H1 (cell line): ENCODE data around the gene CDH1. TPM values are rescaled to one million over a fixed set of nuclear protein-coding genes. Genes with fewer than 3 reads are reported as not detected.

Source experiments
- CTCF ChIA-PET: fragments of 300-600 bp; sonication (Branson Sonifier 250); formaldehyde crosslinking; loops from one replicate; lab custom pipeline; 2021; ENCODE audit not compliant: partially characterized antibody; lab: Charles Lee
- POLR2A ChIA-PET: fragments of 300-600 bp; sonication (Branson Sonifier 250); formaldehyde crosslinking; loops from one replicate; lab custom pipeline; 2021; ENCODE audit warnings: inconsistent platforms; ENCODE audit not compliant: partially characterized antibody; lab: Charles Lee
- DNase-seq, 2 experiments: peaks; one replicate each; pipeline versions ENCODE4 v3.0.0 to v3.0.0-alpha.2; 2010 to 2022; ENCODE audit warnings: low spot score in 2 of 2, low read depth in 1 of 2, mixed read lengths in 1 of 2
- FAIRE-seq: peaks from 2 replicates; lab custom pipeline; 2011; peaks lifted over from hg19 to GRCh38; lab: Jason Lieb, UNC
- H2AFZ ChIP-seq: 2 replicates; pipeline ENCODE4 v1.8.1; 2012; ENCODE audit warnings: low read length, inconsistent platforms
- H2AK5ac ChIP-seq: 2 replicates; pipeline ENCODE4 v1.6.1; 2013; ENCODE audit warnings: low read depth, low read length
- H2BK120ac ChIP-seq: replicated peaks from 2 replicates; pipeline ENCODE3; 2013; ENCODE audit warnings: low read depth, low read length, inconsistent platforms
- H2BK12ac ChIP-seq: 2 replicates; pipeline ENCODE4 v1.6.1; 2013; ENCODE audit warnings: low read depth, low read length
- H2BK15ac ChIP-seq: 2 replicates; pipeline ENCODE4 v1.6.1; 2013; ENCODE audit warnings: low read length
- H2BK20ac ChIP-seq: 2 replicates; pipeline ENCODE4 v1.6.1; 2013; ENCODE audit warnings: low read length
- H2BK5ac ChIP-seq: 2 replicates; pipeline ENCODE4 v1.6.1; 2013; ENCODE audit warnings: low read depth, low read length
- H3K14ac ChIP-seq: 2 replicates; pipeline ENCODE4 v1.6.1; 2013; ENCODE audit warnings: inconsistent platforms; ENCODE audit not compliant: insufficient read length
- H3K18ac ChIP-seq: 2 replicates; pipeline ENCODE4 v1.6.1; 2013; ENCODE audit warnings: low read length; ENCODE audit errors: extremely low read depth
- H3K23ac ChIP-seq: 2 replicates; pipeline ENCODE4 v1.6.1; 2013; ENCODE audit warnings: inconsistent platforms; ENCODE audit not compliant: insufficient read length
- H3K23me2 ChIP-seq: 2 replicates; pipeline ENCODE4 v1.6.1; 2013; ENCODE audit warnings: low read depth, low read length
- H3K27ac ChIP-seq: 2 replicates; pipeline ENCODE4 v1.6.1; 2011; ENCODE audit warnings: low read depth, low read length, inconsistent platforms
- H3K27me3 ChIP-seq, 4 experiments: replicated peaks in 1 of 4; 1 replicate in 1 of 4; 2 replicates in 3 of 4; pipeline versions ENCODE4 v1.6.1 to v1.8.1; 2011 to 2013; ENCODE audit warnings: low read length in 3 of 4, mild to moderate bottlenecking in 3 of 4, inconsistent platforms in 2 of 4, mixed read lengths in 2 of 4, moderate library complexity in 1 of 4; ENCODE audit not compliant: control insufficient read depth in 3 of 4, insufficient read depth in 3 of 4; ENCODE audit errors: extremely low read depth in 1 of 4
- H3K36me3 ChIP-seq, 4 experiments: 2 replicates each; pipeline versions ENCODE4 v1.6.1 to v1.8.1; 2011 to 2013; ENCODE audit warnings: mild to moderate bottlenecking in 4 of 4, low read length in 3 of 4, moderate library complexity in 2 of 4, control low read depth in 1 of 4, inconsistent platforms in 1 of 4; ENCODE audit not compliant: insufficient read depth in 4 of 4, control insufficient read depth in 2 of 4
- H3K4ac ChIP-seq: replicated peaks from 2 replicates; pipeline ENCODE3; 2013; ENCODE audit warnings: low read length, low read depth, mixed read lengths, inconsistent platforms; ENCODE audit not compliant: insufficient read length
- H3K4me1 ChIP-seq, 4 experiments: replicated peaks in 1 of 4; 1 replicate in 1 of 4; 2 replicates in 3 of 4; pipeline versions ENCODE4 v1.6.1 to v1.8.1; 2011 to 2013; ENCODE audit warnings: low read length in 3 of 4, inconsistent platforms in 2 of 4, mixed read lengths in 1 of 4; ENCODE audit not compliant: insufficient read depth in 4 of 4, control insufficient read depth in 3 of 4
- H3K4me2 ChIP-seq, 2 experiments: 2 replicates each; pipeline versions ENCODE4 v1.6.1 to v1.8.1; 2011 to 2013; ENCODE audit warnings: low read depth in 2 of 2, low read length in 2 of 2, control low read depth in 1 of 2, inconsistent platforms in 1 of 2, mild to moderate bottlenecking in 1 of 2; ENCODE audit not compliant: insufficient read depth in 1 of 2
- H3K4me3 ChIP-seq, 4 experiments: fragments of 200-600, 300-600 bp in 1 of 4; sonication (generic), shearing (Covaris generic), sonication (Bioruptor Twin) in 1 of 4; 2 replicates each; pipeline versions ENCODE4 v1.5.1 to v1.8.1; 2011 to 2016; ENCODE audit warnings: low read length in 4 of 4, low read depth in 3 of 4, control low read depth in 2 of 4, inconsistent platforms in 2 of 4, mild to moderate bottlenecking in 2 of 4, mixed read lengths in 1 of 4, moderate library complexity in 1 of 4; ENCODE audit not compliant: insufficient read depth in 2 of 4; ENCODE audit errors: extremely low read depth in 1 of 4
- H3K56ac ChIP-seq: replicated peaks from 2 replicates; pipeline ENCODE3; 2013; ENCODE audit warnings: low read depth, mild to moderate bottlenecking, mixed read lengths, low read length, inconsistent platforms; ENCODE audit not compliant: insufficient read length
- H3K79me1 ChIP-seq: 2 replicates; pipeline ENCODE4 v1.6.1; 2013; ENCODE audit warnings: low read depth, low read length, control low read depth
- H3K79me2 ChIP-seq, 2 experiments: 2 replicates each; pipeline versions ENCODE4 v1.6.1 to v1.8.1; 2012 to 2013; ENCODE audit warnings: low read length in 2 of 2, mild to moderate bottlenecking in 2 of 2, inconsistent platforms in 1 of 2; ENCODE audit not compliant: insufficient read depth in 2 of 2, control insufficient read depth in 1 of 2
- H3K9ac ChIP-seq, 4 experiments: replicated peaks in 1 of 4; 1 replicate in 1 of 4; 2 replicates in 3 of 4; pipeline versions ENCODE4 v1.6.1 to v1.8.1; 2011 to 2013; ENCODE audit warnings: low read depth in 3 of 4, low read length in 3 of 4, control low read depth in 2 of 4, mild to moderate bottlenecking in 2 of 4, moderate library complexity in 2 of 4, inconsistent platforms in 1 of 4; ENCODE audit errors: extremely low read depth in 1 of 4
- H3K9me3 ChIP-seq, 2 experiments: 2 replicates each; pipeline versions ENCODE4 v1.6.1 to v1.8.1; 2012 to 2013; ENCODE audit warnings: mild to moderate bottlenecking in 2 of 2, moderate library complexity in 2 of 2, control low read depth in 1 of 2, inconsistent platforms in 1 of 2, low read depth in 1 of 2, low read length in 1 of 2, mixed read lengths in 1 of 2; ENCODE audit not compliant: insufficient read depth in 2 of 2
- H4K20me1 ChIP-seq, 2 experiments: replicated peaks in 1 of 2; 2 replicates each; pipeline versions ENCODE3 to v1.8.1; 2011 to 2013; ENCODE audit warnings: inconsistent platforms in 2 of 2, low read length in 2 of 2, mild to moderate bottlenecking in 1 of 2; ENCODE audit not compliant: insufficient read depth in 2 of 2, control insufficient read depth in 1 of 2
- H4K5ac ChIP-seq: 2 replicates; pipeline ENCODE4 v1.6.1; 2013; ENCODE audit warnings: low read length, low read depth, mixed read lengths, inconsistent platforms; ENCODE audit not compliant: insufficient read length
- H4K8ac ChIP-seq: 2 replicates; pipeline ENCODE4 v1.8.0; 2013; ENCODE audit warnings: mild to moderate bottlenecking, moderate library complexity, low read length, inconsistent platforms; ENCODE audit not compliant: insufficient read depth; ENCODE audit errors: extremely low read depth
- H4K91ac ChIP-seq: replicated peaks from 2 replicates; pipeline ENCODE3; 2013; ENCODE audit warnings: low read length, mixed read lengths, inconsistent platforms; ENCODE audit not compliant: insufficient read length
- BACH1 ChIP-seq: IDR thresholded peaks from 2 replicates; pipeline ENCODE4 v1.6.1; 2012; ENCODE audit warnings: low read length, improper control_type of control experiment
- CEBPB ChIP-seq: IDR thresholded peaks from 2 replicates; pipeline ENCODE4 v1.6.1; 2012; ENCODE audit warnings: low read depth, low read length
- GABPA ChIP-seq: IDR thresholded peaks from 2 replicates; pipeline ENCODE4 v1.6.1; 2011; ENCODE audit warnings: mild to moderate bottlenecking, low read length, moderate library complexity, borderline replicate concordance; ENCODE audit not compliant: insufficient read depth
- HDAC2 ChIP-seq, 2 experiments: fragments of 300-600 bp in 1 of 2; sonication (generic) in 1 of 2; IDR thresholded peaks; 2 replicates each; pipeline ENCODE4 v1.6.1; 2011 to 2012; ENCODE audit warnings: low read depth in 2 of 2, low read length in 2 of 2, mild to moderate bottlenecking in 2 of 2, moderate library complexity in 2 of 2, borderline replicate concordance in 1 of 2, inconsistent platforms in 1 of 2
- JUND ChIP-seq: IDR thresholded peaks from 2 replicates; pipeline ENCODE4 v1.6.1; 2011; ENCODE audit warnings: mild to moderate bottlenecking, improper control_type of control experiment, low read length
- KDM1A ChIP-seq: fragments of 200-600, 300-600 bp; sonication (generic); IDR thresholded peaks from 2 replicates; pipeline ENCODE4 v1.7.1; 2016; ENCODE audit warnings: mild to moderate bottlenecking, low read length, borderline replicate concordance
- RAD21 ChIP-seq, 2 experiments: IDR thresholded peaks in 1 of 2; conservative IDR thresholded peaks in 1 of 2; 2 replicates each; pipeline ENCODE4 v1.6.1; 2011; ENCODE audit warnings: low read depth in 2 of 2, low read length in 2 of 2, improper control_type of control experiment in 1 of 2, inconsistent platforms in 1 of 2, mild to moderate bottlenecking in 1 of 2, moderate library complexity in 1 of 2
- TCF12 ChIP-seq: IDR thresholded peaks from 2 replicates; pipeline ENCODE4 v1.6.1; 2011; ENCODE audit warnings: low read depth, mild to moderate bottlenecking, low read length
- TEAD4 ChIP-seq: IDR thresholded peaks from 2 replicates; pipeline ENCODE4 v1.6.1; 2012; ENCODE audit warnings: low read depth, low read length, inconsistent platforms, mixed read lengths
- YY1 ChIP-seq: IDR thresholded peaks from 2 replicates; pipeline ENCODE4 v1.6.1; 2011; ENCODE audit warnings: low read depth, mild to moderate bottlenecking, low read length
- ZNF274 ChIP-seq: IDR thresholded peaks from 2 replicates; pipeline ENCODE4 v1.7.0; 2012; ENCODE audit warnings: low read length, borderline replicate concordance; ENCODE audit errors: extremely low read depth
- WGBS, 2 experiments: shearing (Covaris generic) in 1 of 2; methylation state at CpG; one replicate each; pipeline versions ENCODE4 v1.1.6 to v1.1.7; 2013 to 2015; ENCODE audit warnings: low lambda C conversion rate in 2 of 2, mixed read lengths in 2 of 2, inconsistent platforms in 1 of 2, low coverage in 1 of 2, missing lambda C conversion rate in 1 of 2; ENCODE audit not compliant: insufficient replicate concordance in 2 of 2, insufficient coverage in 1 of 2, insufficient read length in 1 of 2; ENCODE audit errors: extremely low coverage in 1 of 2, missing lambda C conversion rate in 1 of 2; 5-methylcytosine and 5-hydroxymethylcytosine counted together
- polyA plus RNA-seq, 7 experiments: library from polyadenylated mRNA; depleted of rRNA in 3 of 7; stranded (reverse) in 5 of 7; unstranded in 2 of 7; fragments of >200 nt in 5 of 7; fragments of 200-250 nt in 2 of 7; gene quantifications; 1 replicate in 5 of 7; 2 replicates in 1 of 7; 4 replicates in 1 of 7; pipeline versions ENCODE4 v1.2.1 to v1.2.3, GENCODE V29; 2011 to 2013; ENCODE audit warnings: missing spikeins in 2 of 7, mixed read lengths in 2 of 7
- total RNA-seq: library from RNA; stranded (reverse); fragmentation: NEBNext Ultra II Directional; extraction: Animal tissue kit (Norgen Biotek cat#: 25700); gene quantifications from 2 replicates; pipeline ENCODE4 v1.2.1, GENCODE V29; 2021

Gene CDH1
- total and polyA plus RNA-seq, 2 of the 8 experiments (the other 6 are each of a cell fraction or from before 2014, with no cell fraction given): 133 to 265 TPM

DNA sequence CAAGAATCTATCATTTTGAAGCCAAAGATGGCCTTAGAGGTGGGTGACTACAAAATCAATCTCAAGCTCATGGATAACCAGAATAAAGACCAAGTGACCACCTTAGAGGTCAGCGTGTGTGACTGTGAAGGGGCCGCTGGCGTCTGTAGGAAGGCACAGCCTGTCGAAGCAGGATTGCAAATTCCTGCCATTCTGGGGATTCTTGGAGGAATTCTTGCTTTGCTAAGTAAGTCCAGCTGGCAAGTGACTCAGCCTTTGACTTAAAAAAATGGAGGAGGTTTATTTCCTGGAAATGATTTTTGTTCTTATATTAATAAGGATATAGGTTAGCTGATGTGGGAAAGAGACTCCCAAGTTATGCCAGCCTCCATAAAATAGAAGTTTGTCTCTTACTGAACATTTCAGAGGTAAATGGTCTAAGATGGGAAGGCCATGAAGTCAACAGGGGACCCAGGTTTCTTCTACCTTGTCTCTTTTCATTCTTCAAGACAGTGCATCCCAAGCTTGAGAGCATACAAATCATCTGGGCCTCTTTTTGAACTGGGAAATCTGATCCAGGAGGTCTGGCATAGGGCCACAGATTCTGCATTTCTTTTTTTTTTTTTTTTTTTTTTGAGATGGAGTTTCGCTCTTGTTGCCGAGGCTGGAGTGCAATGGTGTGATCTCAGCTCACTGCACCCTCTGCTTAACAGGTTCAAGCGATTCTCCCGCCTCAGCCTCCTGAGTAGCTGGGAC, 86.5 kb downstream of the CDH1 start:
- 85% methylated on average over 6 of the region's 8 CpGs; no CpG with 5 or more reads in 1 of the 2 experiments for WGBS, 2 experiments
- no peaks in the 10 kb centered on the region for H3K9me3 ChIP-seq
- no peak overlapping the region for H3K18ac ChIP-seq
- no peak overlapping the region for H3K9ac ChIP-seq
- peaks cover 23 to 84% (median 66%) of the 10 kb centered on the region in 4 experiments for H3K36me3 ChIP-seq
- no peaks in the 10 kb centered on the region for H3K79me1 ChIP-seq
- no peak overlapping the region for H3K23ac ChIP-seq
- H4K20me1 ChIP-seq: no peaks in the 10 kb centered on the region
- no peak overlapping the region for H4K8ac ChIP-seq
- H4K91ac ChIP-seq: no peak overlapping the region
- H3K14ac ChIP-seq: no peak overlapping the region
- H4K5ac ChIP-seq: no peak overlapping the region
- no peak overlapping the region for H2BK120ac ChIP-seq
- no peaks in the 10 kb centered on the region for H3K27me3 ChIP-seq
- H2BK5ac ChIP-seq: no peak overlapping the region
- DNase-seq: no peak
- no peak overlapping the region for H2AFZ ChIP-seq
- H3K4me2 ChIP-seq: no peak overlapping the region
- no peak overlapping the region for H2BK20ac ChIP-seq
- H3K27ac ChIP-seq: no peak overlapping the region
- no peak overlapping the region for H2BK15ac ChIP-seq
- H3K56ac ChIP-seq: no peak overlapping the region
- POLR2A ChIA-PET: interaction anchor here (0.6 to 1.7 kb wide), 6 partner anchors 9 to 504 kb away, joined by 3 to 5 read pairs (median 3); partner anchors contain the start of gene CDH1
- no peak overlapping the region for H3K4ac ChIP-seq
- H3K4me1 ChIP-seq: no peaks in the 10 kb centered on the region
- FAIRE-seq: no peak
- TF ChIP-seq RAD21 (IDR thresholded peaks at IDR 0.05 in 1 of 2, conservative IDR thresholded peaks at IDR 0.05 in 1 of 2; ENCODE audit: low read depth in 2 of 2, low read length in 2 of 2): no peak
- TF ChIP-seq JUND: peak; percentile 45; the same call in 1 of the 2 replicates
- TF ChIP-seq BACH1: peak; percentile 60; the same call in 1 of the 2 replicates
- 0 out of 2 replicates have a peak, but pooled peaks have one; percentile 47 for TF ChIP-seq TCF12
- peak; percentile 96 for TF ChIP-seq TEAD4
- no peak for TF ChIP-seq CEBPB
- no peak for TF ChIP-seq GABPA
- TF ChIP-seq ZNF274: no peak
- no peak for TF ChIP-seq KDM1A
- no peak for TF ChIP-seq HDAC2 (IDR thresholded peaks at IDR 0.05; ENCODE audit: borderline replicate concordance in 1 of 2, low read depth in 2 of 2, low read length in 2 of 2)
- TF ChIP-seq YY1: no peak
- H3K4me3 ChIP-seq: no peak overlapping the region
- H2BK12ac ChIP-seq: no peak overlapping the region
- no peak overlapping the region for H2AK5ac ChIP-seq
- CTCF ChIA-PET: interaction anchor here (0.6 to 2.1 kb wide), 12 partner anchors 9 to 233 kb away, joined by 3 to 11 read pairs (median 4); partner anchors contain the start of gene CDH1
- no peaks in the 10 kb centered on the region for H3K79me2 ChIP-seq
- H3K23me2 ChIP-seq: no peaks in the 10 kb centered on the region
